GM21447 (cell line): Measurements from ENCODE around the gene CCT7.

Experiments used
- ATAC-seq: cut with Tn5 transposase; IDR thresholded peaks from one replicate; pipeline ENCODE4 v1.9.1; 2021; ENCODE audit not compliant: unreplicated experiment

CCT7 gene

GRCh38 chr2:73266061-73266901 is 32.2 kb downstream of the CCT7 start:
- ATAC-seq: no peak

GRCh38 chr2:73267008-73267407 is 32.9 kb downstream of the CCT7 start:
- no peak for ATAC-seq

GRCh38 chr2:73268366-73268829 is 34.3 kb downstream of the CCT7 start:
- ATAC-seq: no peak

GRCh38 chr2:73268830-73269685 is 35.0 kb downstream of the CCT7 start:
- ATAC-seq: peak; percentile 83

- ATAC-seq: peak; percentile 17
Measured at GRCh38 chr2:73269686-73270465, 35.8 kb downstream of the CCT7 start.

GRCh38 chr2:73272270-73272669 is 38.2 kb downstream of the CCT7 start:
- ATAC-seq: no peak

- no peak for ATAC-seq
Measured at GRCh38 chr2:73279852-73280251, 45.7 kb downstream of the CCT7 start.

- ATAC-seq: no peak
Measured at GRCh38 chr2:73281244-73281643, 47.1 kb downstream of the CCT7 start.

- no peak for ATAC-seq
Measured at GRCh38 chr2:73282924-73283544, 48.9 kb downstream of the CCT7 start.

- ATAC-seq: peak; percentile 13
Measured at GRCh38 chr2:73283545-73284295, 49.6 kb downstream of the CCT7 start.

GRCh38 chr2:73284296-73285158 is 50.4 kb downstream of the CCT7 start, which contains the start of gene FBXO41:
TSS of gene FBXO41 (minus strand) at chr2:73284478. CDS start at chr2:73269630, 14,848 bp downstream.
- ATAC-seq: peak; percentile 66

GRCh38 chr2:73285159-73285739 is 51.1 kb downstream of the CCT7 start:
- ATAC-seq: peak; percentile 56

- ATAC-seq: no peak
Measured at GRCh38 chr2:73286134-73286655, 52.1 kb downstream of the CCT7 start.

GRCh38 chr2:73289304-73289703 is 55.2 kb downstream of the CCT7 start:
- no peak for ATAC-seq

GRCh38 chr2:73290049-73290839 is 56.1 kb downstream of the CCT7 start:
- ATAC-seq: no peak

- ATAC-seq: no peak
Measured at GRCh38 chr2:73291093-73291460, 57.0 kb downstream of the CCT7 start.

GRCh38 chr2:73291461-73292315 is 57.6 kb downstream of the CCT7 start:
- no peak for ATAC-seq
